SU-DHL-6 (cell line): ENCODE results near the gene PCK2.

ENCODE experiments used
- H2AFZ ChIP-seq: fragments of 200-600 bp; sonication (generic); 2 replicates; pipeline ENCODE4 v1.6.1; 2014; ENCODE audit warnings: low read depth, mild to moderate bottlenecking, moderate library complexity, mixed read lengths, antibody characterized with exemption, low read length; ENCODE audit not compliant: severe bottlenecking
- H3F3A ChIP-seq: fragments of 200-600 bp; shearing (Covaris generic); 2 replicates; pipeline ENCODE4 v1.6.0; 2016; ENCODE audit warnings: antibody characterized with exemption, mild to moderate bottlenecking; ENCODE audit not compliant: insufficient read depth
- H3K27ac ChIP-seq: fragments of 200-600 bp; sonication (generic); 2 replicates; pipeline ENCODE4 v1.5.1; 2016; ENCODE audit warnings: low read depth, mild to moderate bottlenecking, low read length, moderate library complexity, mixed read lengths
- H3K27me3 ChIP-seq: fragments of 200-600 bp; sonication (generic), shearing (Covaris generic); 2 replicates; pipeline ENCODE4 v1.6.0; 2014; ENCODE audit warnings: mild to moderate bottlenecking, low read length
- H3K36me3 ChIP-seq: fragments of 200-600 bp; sonication (generic); 2 replicates; pipeline ENCODE4 v1.6.1; 2014; ENCODE audit warnings: mild to moderate bottlenecking, low read length, mixed read lengths
- H3K4me2 ChIP-seq: fragments of 300-600, 200-600 bp; shearing (Covaris generic), sonication (generic); 2 replicates; pipeline ENCODE4 v1.6.0; 2014; ENCODE audit warnings: low read length, low read depth, mild to moderate bottlenecking; ENCODE audit not compliant: poor library complexity, severe bottlenecking
- H3K4me3 ChIP-seq: fragments of 200-600 bp; sonication (generic); 2 replicates; pipeline ENCODE4 v1.5.1; 2014; ENCODE audit warnings: antibody characterized with exemption, low read length, mild to moderate bottlenecking, mixed read lengths; ENCODE audit not compliant: insufficient read depth, poor library complexity, severe bottlenecking
- H3K79me2 ChIP-seq: fragments of 200-600 bp; sonication (generic); 2 replicates; pipeline ENCODE4 v1.6.1; 2014; ENCODE audit warnings: mild to moderate bottlenecking, low read length, moderate library complexity; ENCODE audit not compliant: insufficient read depth
- H3K9ac ChIP-seq: fragments of 200-600 bp; sonication (generic); 2 replicates; pipeline ENCODE4 v1.7.0; 2014; ENCODE audit warnings: mild to moderate bottlenecking, low read length
- H3K9me2 ChIP-seq: fragments of 200-600 bp; sonication (generic); replicated peaks from 2 replicates; pipeline ENCODE4 v1.6.1; 2014; ENCODE audit warnings: low read length; ENCODE audit not compliant: insufficient read depth
- H3K9me3 ChIP-seq: fragments of 200-600 bp; sonication (generic); 2 replicates; pipeline ENCODE4 v1.6.1; 2014; ENCODE audit warnings: low read length, mixed read lengths; ENCODE audit not compliant: insufficient read depth
- H4K20me1 ChIP-seq: fragments of 200-600 bp; sonication (generic); 2 replicates; pipeline ENCODE4 v1.6.1; 2014; ENCODE audit warnings: low read depth, mild to moderate bottlenecking, antibody characterized with exemption, low read length, moderate library complexity, mixed read lengths
- EZH2phosphoT487 ChIP-seq: fragments of 200-600 bp; sonication (generic), shearing (Covaris generic); conservative IDR thresholded peaks from 2 replicates; pipeline ENCODE4 v1.6.1; 2018; ENCODE audit warnings: mild to moderate bottlenecking, antibody characterized with exemption, low read length, moderate library complexity, mixed read lengths
- TF ChIP-seq, protein P1 (sequence below): fragments of 200-600 bp; sonication (generic); IDR thresholded peaks from one replicate; pipeline ENCODE4 v1.5.1; 2017; ENCODE audit warnings: antibody characterized with exemption, mild to moderate bottlenecking, low read length, moderate library complexity; ENCODE audit not compliant: insufficient read depth, poor library complexity, severe bottlenecking

The PCK2 gene

DNA sequence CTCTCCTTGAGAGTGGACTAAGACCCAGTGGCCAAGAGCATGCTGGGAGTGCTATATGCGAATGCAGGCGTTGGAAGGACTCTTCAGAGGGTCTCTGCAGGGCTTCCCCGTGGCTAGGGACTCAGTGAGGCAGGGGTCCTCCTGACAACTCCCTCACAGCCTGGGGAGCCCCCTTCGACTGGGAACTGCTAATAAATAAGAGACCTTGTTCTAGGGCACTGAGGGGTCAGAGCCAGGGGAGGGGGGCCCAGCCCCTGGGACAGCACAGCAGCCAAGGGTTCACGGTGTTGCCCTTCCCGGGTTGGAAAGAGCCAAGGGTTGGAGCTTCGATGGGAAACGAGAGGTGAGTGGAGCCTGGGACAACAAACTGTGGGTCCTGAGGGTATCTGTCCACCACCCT lies 28.7 kb upstream of the PCK2 start:
- no peaks in the 10 kb centered on the region for H3K36me3 ChIP-seq
- H3F3A ChIP-seq: no peaks in the 10 kb centered on the region
- no peak overlapping the region for H3K27ac ChIP-seq
- no peak overlapping the region for H3K4me2 ChIP-seq
- H3K27me3 ChIP-seq: no peaks in the 10 kb centered on the region
- H3K9ac ChIP-seq: no peak overlapping the region
- no peaks in the 10 kb centered on the region for H3K9me3 ChIP-seq
- no peak for TF ChIP-seq EZH2phosphoT487
- TF ChIP-seq, protein P1, sequence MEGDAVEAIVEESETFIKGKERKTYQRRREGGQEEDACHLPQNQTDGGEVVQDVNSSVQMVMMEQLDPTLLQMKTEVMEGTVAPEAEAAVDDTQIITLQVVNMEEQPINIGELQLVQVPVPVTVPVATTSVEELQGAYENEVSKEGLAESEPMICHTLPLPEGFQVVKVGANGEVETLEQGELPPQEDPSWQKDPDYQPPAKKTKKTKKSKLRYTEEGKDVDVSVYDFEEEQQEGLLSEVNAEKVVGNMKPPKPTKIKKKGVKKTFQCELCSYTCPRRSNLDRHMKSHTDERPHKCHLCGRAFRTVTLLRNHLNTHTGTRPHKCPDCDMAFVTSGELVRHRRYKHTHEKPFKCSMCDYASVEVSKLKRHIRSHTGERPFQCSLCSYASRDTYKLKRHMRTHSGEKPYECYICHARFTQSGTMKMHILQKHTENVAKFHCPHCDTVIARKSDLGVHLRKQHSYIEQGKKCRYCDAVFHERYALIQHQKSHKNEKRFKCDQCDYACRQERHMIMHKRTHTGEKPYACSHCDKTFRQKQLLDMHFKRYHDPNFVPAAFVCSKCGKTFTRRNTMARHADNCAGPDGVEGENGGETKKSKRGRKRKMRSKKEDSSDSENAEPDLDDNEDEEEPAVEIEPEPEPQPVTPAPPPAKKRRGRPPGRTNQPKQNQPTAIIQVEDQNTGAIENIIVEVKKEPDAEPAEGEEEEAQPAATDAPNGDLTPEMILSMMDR: no peak
- H3K9me2 ChIP-seq: no peaks in the 10 kb centered on the region
- no peak overlapping the region for H2AFZ ChIP-seq
- H3K4me3 ChIP-seq: no peak overlapping the region
- no peaks in the 10 kb centered on the region for H3K79me2 ChIP-seq
- no peaks in the 10 kb centered on the region for H4K20me1 ChIP-seq

DNA sequence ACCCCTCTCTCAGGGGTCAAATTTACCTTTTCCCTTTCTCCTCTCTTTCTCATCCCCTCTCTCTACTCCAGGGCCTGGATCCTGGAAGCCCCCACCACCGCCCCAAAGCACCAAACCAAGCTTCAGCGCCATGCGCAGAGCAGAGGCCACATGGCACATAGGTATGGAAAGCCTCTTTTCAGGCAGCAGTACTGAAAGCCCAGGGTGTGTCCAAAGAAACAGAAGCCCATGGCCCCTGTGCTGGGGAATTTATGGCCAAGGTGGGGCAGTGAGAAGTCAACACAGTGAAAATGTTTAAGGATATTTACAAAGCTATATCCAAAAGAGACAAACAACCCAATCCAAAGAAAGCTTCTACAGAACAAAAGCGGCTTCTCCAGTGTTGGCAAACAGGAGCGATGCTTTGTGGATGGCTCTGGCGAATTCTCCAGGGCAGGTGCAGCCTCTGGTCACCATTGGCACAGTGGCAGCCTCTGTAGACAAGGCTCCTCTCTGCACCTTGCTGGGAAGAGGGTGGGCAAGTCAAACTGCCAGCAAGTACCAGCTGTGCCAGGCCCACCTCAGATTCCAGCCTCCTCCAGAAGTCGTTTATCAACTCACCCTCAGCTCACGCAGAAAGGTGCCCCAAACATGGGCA lies 27.5 kb upstream of the PCK2 start:
- Histone ChIP-seq H3K27me3 (no peaks in the 10 kb centered on the region), H3K79me2 (no peaks in the 10 kb centered on the region), H3K4me2 (no peak overlapping the region), H3F3A (no peaks in the 10 kb centered on the region), H4K20me1 (no peaks in the 10 kb centered on the region), H3K27ac (no peak overlapping the region), H2AFZ (no peak overlapping the region), H3K9me2 (no peaks in the 10 kb centered on the region), H3K4me3 (no peak overlapping the region), H3K36me3 (no peaks in the 10 kb centered on the region), H3K9me3 (no peaks in the 10 kb centered on the region), H3K9ac (no peak overlapping the region)
- TF ChIP-seq, protein P1: no peak
- TF ChIP-seq EZH2phosphoT487: no peak

DNA sequence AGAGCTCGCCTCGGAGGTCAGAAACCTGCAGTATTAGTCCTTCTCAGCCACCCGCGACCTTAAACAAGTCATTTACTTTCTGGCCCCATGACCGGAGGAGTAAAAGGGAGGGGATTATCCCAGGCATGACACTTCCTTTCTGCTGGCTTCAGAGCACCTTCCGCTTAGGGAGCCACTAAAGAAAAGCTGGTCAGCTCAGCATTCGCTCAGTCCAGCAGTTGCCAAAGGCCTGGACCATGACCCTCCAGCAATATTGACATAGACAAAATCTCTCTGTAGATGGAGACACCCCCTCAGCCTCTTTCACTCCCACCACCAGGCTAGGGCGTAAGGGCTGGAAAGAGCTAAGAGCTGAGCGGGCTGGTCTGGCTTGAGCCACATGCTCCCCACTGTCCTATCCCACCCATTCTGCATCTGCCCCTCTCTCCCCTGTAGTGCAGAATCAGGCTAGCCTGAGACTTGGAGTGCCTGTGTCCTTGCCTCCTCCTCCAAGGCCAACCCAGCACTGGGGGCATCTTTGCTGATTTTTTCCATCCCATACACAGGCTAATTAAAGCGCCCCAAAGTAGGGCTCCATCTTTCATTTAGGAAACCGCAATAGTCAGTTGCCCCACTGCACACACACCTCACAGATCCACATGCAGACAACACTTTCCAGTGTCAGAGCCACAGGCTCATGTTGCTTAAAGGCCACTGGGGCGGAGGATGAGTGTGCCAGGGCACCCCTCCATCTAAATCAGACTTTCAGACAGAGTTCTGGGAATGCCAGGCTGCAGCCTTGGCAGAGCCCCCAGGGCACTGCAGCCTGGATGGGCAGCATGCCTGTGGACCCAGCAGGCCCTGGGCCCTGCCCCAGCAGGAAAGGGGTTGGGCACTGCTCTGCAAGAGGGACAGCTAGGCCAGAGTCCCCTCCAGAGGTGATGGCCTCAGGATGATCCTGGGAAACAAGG lies 26.7 kb upstream of the PCK2 start:
- Histone ChIP-seq H3K9me2 (no peaks in the 10 kb centered on the region), H3K9me3 (no peaks in the 10 kb centered on the region), H4K20me1 (no peaks in the 10 kb centered on the region), H3K27ac (no peak overlapping the region), H3K4me3 (no peak overlapping the region), H3K9ac (no peak overlapping the region), H3K36me3 (no peaks in the 10 kb centered on the region), H3K4me2 (no peak overlapping the region), H3F3A (no peaks in the 10 kb centered on the region), H3K79me2 (no peaks in the 10 kb centered on the region), H3K27me3 (no peaks in the 10 kb centered on the region), H2AFZ (no peak overlapping the region)
- no peak for TF ChIP-seq EZH2phosphoT487
- TF ChIP-seq, protein P1: no peak
